GM12872 (cell line): ENCODE results near the gene ZNF622.

Experiments
- TF ChIP-seq, protein P1 (sequence below): IDR thresholded peaks from 3 replicates; pipeline ENCODE4 v1.5.1; 2011; ENCODE audit warnings: low read depth, mild to moderate bottlenecking, low read length, moderate library complexity; ENCODE audit not compliant: insufficient read depth

The ZNF622 gene, protein sequence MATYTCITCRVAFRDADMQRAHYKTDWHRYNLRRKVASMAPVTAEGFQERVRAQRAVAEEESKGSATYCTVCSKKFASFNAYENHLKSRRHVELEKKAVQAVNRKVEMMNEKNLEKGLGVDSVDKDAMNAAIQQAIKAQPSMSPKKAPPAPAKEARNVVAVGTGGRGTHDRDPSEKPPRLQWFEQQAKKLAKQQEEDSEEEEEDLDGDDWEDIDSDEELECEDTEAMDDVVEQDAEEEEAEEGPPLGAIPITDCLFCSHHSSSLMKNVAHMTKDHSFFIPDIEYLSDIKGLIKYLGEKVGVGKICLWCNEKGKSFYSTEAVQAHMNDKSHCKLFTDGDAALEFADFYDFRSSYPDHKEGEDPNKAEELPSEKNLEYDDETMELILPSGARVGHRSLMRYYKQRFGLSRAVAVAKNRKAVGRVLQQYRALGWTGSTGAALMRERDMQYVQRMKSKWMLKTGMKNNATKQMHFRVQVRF

DNA sequence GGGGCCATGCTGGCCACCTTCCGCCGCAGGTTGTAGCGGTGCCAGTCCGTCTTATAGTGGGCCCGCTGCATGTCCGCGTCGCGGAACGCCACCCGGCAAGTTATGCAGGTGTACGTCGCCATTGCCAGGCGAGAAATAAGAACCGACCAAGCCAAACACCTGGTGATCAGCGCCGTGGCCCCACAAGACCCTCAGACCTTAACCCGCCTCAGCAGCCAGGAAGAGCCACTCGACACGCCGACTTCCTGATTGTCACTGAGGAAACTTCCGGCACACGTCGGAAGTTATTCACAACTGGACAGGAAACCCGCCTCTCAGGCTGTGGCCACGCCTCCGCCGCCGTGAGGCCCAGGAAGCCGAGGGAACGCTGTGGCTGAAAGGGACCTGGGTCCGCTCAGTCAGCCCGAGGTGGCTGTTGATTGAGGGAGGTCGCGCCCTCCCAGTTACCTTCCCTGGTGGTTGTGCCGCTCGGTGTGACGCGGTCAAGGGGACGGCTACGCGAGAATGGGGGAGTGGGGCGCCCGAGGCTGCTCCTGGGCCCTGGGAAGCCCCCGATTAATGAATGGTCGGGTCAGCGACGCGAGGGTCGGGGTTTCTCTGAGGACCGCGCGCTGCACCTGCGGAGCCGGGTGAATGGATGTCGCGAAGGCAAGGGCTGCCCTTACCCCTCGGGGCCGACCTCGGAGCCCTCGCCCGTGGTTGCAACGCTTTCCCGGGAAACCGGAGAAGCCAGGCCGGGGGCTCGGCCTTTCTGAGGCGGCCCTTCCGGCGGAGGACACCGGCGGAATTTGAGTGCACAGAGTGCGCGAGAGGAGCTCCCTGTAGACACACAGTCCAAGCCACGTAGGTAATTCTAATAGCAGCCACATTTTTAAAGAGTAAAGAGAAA, at the start of gene ZNF622:
Gene ZNF622, minus strand, starts transcription at position 257 of the 889 bp plus-strand sequence. Its CDS starts 135 bp downstream, at position 122.
- TF ChIP-seq, protein P1, sequence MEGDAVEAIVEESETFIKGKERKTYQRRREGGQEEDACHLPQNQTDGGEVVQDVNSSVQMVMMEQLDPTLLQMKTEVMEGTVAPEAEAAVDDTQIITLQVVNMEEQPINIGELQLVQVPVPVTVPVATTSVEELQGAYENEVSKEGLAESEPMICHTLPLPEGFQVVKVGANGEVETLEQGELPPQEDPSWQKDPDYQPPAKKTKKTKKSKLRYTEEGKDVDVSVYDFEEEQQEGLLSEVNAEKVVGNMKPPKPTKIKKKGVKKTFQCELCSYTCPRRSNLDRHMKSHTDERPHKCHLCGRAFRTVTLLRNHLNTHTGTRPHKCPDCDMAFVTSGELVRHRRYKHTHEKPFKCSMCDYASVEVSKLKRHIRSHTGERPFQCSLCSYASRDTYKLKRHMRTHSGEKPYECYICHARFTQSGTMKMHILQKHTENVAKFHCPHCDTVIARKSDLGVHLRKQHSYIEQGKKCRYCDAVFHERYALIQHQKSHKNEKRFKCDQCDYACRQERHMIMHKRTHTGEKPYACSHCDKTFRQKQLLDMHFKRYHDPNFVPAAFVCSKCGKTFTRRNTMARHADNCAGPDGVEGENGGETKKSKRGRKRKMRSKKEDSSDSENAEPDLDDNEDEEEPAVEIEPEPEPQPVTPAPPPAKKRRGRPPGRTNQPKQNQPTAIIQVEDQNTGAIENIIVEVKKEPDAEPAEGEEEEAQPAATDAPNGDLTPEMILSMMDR, result no peak

DNA sequence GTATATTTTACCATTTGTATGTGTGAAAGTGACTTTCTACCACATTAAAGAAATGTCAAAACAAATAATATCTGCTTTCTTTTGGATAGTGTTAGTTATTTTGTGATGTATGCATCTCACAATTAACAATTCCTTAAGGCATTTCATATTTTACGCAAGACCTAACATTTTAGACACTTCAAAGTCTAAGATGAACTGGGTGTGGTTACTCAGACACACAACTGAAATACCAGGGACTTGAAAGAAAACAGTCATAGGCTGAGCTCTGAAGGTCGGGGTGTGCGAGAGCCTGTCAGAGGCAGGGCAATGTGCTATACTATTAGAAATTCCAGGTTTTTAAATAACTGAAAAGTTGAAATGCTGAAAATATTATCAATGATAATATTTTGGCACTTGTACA, 44.5 kb upstream of the ZNF622 start:
- TF ChIP-seq, protein P1, result no peak

DNA sequence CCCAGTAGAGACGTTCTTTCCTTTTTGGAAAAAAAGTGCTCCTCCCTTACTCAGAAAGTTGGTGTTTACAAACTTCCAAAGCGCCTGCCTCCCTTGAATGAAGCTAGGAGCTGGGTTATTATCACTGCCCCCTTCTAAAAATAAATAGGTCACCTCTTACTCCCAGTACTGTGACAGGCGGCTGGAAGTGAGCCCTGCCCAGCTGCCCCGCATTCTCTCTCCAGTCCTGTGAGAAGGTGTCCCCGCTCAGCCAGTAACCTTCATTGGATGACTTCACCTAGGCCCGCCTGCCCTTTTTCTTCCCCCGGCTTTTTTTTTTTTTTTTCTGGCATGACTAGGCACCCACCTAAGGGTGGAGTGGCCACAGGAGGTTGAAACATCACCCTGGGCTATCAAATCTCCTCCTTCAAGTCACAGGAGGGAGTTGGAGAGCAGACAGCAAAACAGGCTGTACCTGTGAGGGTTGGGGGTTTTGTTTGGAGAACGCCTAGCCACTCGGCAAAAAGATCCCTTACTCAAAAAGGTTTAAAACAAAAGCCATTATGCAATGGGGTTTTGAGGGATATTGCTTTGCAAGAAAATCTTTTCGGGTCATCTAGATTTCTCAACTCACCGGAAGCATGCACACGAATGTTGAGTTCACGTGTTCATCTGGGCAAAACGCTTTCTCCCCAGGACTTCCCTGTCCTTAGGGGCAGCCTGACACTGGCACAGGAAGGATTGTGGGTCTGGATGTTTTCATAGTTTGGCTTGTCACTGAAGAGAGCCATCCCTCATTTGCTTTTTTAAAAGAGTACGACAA, 43.3 kb upstream of the ZNF622 start:
- TF ChIP-seq, protein P1, result no peak

DNA sequence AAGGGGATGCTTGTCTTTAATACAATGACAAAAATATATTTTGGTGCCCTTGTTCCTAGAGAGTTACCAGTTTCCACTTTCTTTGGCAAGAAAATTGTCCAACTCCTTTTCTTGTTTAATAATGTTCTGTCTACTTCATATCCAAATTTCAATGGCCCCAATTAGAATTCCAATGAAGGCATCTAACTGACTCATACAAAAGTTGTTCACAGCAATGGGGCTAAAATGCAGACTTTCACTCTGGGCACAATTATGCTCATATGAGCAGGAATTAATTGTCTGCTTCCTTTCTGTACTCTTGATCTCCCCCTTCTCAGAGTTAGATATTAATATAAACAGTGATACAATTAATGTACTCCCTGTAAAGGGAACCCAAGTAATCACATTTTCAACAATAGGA, 42.1 kb upstream of the ZNF622 start:
- TF ChIP-seq, protein P1, result no peak

DNA sequence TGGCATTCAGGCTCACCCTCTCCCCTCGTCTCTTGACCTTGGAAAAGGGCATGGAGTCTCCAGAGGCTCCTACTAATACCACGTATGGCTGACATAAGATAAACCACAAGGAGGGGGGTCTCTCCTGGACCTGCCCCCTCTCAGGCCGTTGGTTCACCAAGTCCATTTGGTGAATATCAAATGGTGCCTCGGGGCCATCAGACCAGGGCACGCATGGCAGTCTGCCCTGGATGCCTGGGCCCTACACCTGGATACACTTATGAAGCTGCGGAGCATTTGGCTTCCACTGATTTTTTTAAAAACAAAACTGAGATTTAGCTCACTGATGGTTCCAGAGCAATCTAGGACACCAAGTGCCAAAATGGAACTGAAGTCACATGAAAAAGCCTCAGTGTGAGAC, 40.3 kb upstream of the ZNF622 start:
- TF ChIP-seq, protein P1, result no peak

DNA sequence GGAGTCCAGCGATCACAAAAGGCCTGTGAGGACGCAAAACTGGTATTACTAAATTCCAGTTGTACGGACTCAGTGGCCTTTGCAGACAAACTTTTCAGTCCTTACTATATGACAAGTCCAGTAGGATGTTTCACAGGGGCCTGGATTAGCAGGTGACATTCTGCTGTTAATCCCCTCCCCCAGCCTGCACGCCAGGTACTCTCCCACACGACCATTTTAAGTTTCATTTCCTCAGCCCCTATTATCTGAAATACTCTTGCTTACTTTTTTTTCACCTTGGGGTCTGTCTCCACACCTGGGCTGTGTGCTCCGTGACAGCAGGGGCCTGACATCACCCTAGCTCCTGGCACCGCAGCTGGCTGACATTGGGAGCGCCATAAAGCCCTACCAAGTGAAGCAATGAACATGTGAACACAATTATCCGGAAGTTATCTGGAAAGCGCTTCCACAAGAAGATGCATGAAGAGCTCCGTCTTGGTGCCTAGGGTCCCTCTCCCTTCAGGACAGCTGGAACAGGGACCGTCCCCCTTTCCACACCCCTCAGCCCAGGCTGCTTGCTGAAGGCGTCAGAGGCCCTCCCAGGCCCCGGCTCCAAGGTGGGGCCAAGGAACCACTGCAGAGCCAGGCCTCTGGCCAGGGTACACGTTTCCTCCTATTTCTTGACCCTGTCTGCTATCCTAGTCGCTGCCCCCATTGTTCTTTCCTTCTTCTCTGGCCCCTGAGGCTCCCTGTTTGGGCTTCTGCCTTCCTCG, 39.7 kb upstream of the ZNF622 start:
- TF ChIP-seq, protein P1, result no peak
